KOPT-K1 (cell line): ENCODE results near the gene GADD45B.

Source experiments
- H3K27ac ChIP-seq: fragments of 200-600 bp; sonication (generic); 2 replicates; pipeline ENCODE4 v1.5.1; 2016; ENCODE audit warnings: antibody characterized with exemption, mild to moderate bottlenecking, low read depth, low read length; ENCODE audit not compliant: poor library complexity, severe bottlenecking
- H3K36me3 ChIP-seq: fragments of 200-600 bp; sonication (generic); 2 replicates; pipeline ENCODE4 v1.5.1; 2017; ENCODE audit warnings: antibody characterized with exemption, mild to moderate bottlenecking, low read length, moderate library complexity; ENCODE audit not compliant: insufficient read depth
- H3K9me3 ChIP-seq: fragments of 200-600 bp; sonication (generic); 2 replicates; pipeline ENCODE4 v1.5.1; 2017; ENCODE audit warnings: antibody characterized with exemption, low read length, mild to moderate bottlenecking; ENCODE audit not compliant: insufficient read depth, poor library complexity, severe bottlenecking

Gene GADD45B

DNA sequence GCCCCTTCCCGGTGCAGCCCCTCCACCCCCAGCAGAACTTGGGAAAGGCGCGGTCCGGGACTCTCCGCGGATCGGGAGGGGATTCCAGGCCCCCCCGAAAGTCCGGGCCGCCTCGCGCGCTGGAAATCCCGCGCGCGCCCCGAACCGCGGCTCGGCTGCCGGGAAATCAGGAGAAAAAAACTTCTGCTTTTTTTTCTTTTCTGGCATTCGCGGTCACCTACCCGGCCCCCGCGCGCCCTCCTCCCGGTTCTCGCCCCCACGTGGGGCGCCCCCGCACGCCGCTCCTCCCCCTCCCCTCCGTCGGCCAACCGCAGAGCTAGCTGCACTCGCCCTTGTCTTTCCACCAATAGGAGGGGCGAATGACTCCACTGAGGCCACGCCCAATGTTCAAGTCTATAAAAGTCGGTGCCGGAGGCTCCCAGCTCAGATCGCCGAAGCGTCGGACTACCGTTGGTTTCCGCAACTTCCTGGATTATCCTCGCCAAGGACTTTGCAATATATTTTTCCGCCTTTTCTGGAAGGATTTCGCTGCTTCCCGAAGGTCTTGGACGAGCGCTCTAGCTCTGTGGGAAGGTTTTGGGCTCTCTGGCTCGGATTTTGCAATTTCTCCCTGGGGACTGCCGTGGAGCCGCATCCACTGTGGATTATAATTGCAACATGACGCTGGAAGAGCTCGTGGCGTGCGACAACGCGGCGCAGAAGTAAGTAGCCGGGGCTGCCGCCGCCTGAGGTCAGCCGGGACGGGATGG, at the start of gene GADD45B:
Gene GADD45B, plus strand, starts transcription at position 426 of the 749 bp plus-strand sequence. Its CDS starts 232 bp downstream, at position 658.
- Histone ChIP-seq H3K36me3 (peaks cover 7% of the 10 kb centered on the region; the same call in 1 of the 2 replicates), H3K27ac (peak within 1 kb of the TSS; percentile 81), H3K9me3 (no peaks in the 10 kb centered on the region)

GRCh38 chr19:2426611-2427428, 49.1 kb upstream of the GADD45B start:
- H3K36me3 ChIP-seq = peaks cover 63% of the 10 kb centered on the region

GRCh38 chr19:2427429-2428320, 48.3 kb upstream of the GADD45B start, which contains the start of gene TIMM13:
Gene TIMM13 (minus strand): TSS chr19:2427586. CDS start chr19:2427533, 53 bp downstream.
- H3K36me3 ChIP-seq = peaks cover 71% of the 10 kb centered on the region
- no peaks in the 10 kb centered on the region for H3K9me3 ChIP-seq
- peak within 1 kb of the TSS; percentile 99 for H3K27ac ChIP-seq

More at GRCh38 chr19:2426611-2427428, 49.1 kb upstream of the GADD45B start:
- Histone ChIP-seq H3K27ac (peak overlapping the region; percentile 99), H3K9me3 (no peaks in the 10 kb centered on the region)

DNA sequence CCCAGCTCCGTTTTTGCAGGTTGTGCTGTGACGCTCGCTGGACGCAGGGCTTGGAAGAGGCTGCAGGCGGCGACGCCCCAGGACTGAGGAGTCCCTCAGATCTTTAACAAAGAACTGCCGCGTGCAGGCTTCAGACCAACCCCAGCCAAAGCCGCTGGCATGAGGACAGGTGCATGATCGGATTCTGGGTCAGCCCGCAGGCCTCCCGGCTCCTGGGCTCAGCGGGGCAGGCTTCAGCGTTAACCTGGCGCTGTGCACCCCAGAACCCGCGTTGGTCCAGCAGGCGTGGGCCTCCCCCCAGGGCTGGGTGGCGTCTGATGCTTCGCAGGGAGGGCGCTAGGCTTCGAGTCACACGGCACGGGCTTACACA, 47.6 kb upstream of the GADD45B start:
- Histone ChIP-seq H3K9me3 (no peaks in the 10 kb centered on the region), H3K36me3 (peaks cover 75% of the 10 kb centered on the region), H3K27ac (no peak overlapping the region)

GRCh38 chr19:2428756-2429711, 46.9 kb upstream of the GADD45B start:
- no peaks in the 10 kb centered on the region for H3K9me3 ChIP-seq
- H3K27ac ChIP-seq = no peak overlapping the region
- H3K36me3 ChIP-seq = peaks cover 75% of the 10 kb centered on the region

DNA sequence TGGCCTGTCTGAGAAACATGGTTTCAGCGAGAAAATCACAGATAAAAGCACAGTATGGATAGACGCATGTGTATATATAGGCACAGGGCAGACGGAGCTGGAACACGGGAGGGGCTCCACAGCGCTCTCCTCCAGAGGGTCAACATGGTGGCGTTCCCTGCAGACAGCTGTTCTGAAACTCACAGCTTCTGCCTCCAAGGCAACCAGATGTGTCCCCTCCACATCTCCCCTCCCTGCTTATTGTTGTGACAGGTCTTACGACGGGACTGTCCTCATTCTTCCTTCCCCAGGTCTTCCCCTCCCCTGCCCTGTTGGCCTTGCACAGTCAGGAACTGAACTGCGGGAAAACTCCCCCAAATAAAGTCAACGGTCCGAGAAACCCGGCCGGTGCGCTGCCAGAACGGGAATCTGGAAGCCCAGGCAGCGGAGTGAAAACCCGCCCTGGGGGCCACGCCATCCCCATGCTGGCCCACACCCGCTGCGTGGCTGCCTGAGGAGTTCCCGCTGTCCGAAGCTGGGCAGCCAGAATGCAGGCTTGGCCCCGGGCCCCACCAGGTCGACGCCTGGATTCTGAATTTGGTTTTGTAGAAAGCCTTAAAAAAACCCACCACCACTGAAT, 45.9 kb upstream of the GADD45B start:
- Histone ChIP-seq H3K9me3 (no peaks in the 10 kb centered on the region), H3K27ac (no peak overlapping the region), H3K36me3 (peaks cover 76% of the 10 kb centered on the region)

- Histone ChIP-seq H3K9me3 (no peaks in the 10 kb centered on the region), H3K36me3 (peaks cover 68% of the 10 kb centered on the region), H3K27ac (no peak overlapping the region)
Observed at GRCh38 chr19:2431318-2432055, 44.4 kb upstream of the GADD45B start.

DNA sequence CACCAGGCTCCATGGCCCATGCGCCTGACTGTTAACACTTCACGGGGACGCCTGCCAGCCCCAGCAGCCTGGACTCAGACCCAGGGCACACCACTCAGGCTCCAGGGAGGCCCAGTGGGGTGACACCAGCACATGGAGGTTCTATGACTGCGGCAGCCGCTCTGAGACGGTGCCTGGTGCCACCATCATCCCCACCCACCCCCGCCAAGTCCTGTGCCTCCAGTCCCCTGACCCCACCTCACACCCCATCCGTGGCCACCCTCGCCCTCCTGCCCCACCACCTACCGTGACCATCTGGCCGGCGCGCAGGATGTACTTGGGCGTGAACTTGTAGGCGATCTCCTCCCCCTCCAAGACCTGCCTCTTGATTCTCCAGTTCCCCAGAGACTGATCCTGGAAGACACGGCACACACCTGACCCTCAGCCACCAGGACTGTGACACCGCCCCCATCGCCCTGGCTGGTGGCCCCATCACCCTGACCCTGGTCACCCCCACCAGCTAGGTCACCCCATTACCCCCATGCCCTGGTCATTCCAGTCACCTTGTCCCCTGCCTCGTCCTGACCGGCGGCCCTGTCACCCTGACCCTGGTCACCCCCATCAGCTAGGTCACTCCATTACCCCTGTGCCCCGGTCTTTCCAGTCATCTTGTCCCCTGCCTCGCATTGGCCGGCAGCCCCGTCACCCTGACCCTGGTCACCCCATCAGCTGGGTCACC, 43.6 kb upstream of the GADD45B start:
- no peaks in the 10 kb centered on the region for H3K9me3 ChIP-seq
- H3K36me3 ChIP-seq = peaks cover 75% of the 10 kb centered on the region
- H3K27ac ChIP-seq = no peak overlapping the region

GRCh38 chr19:2433854-2434253, 42.1 kb upstream of the GADD45B start:
- Histone ChIP-seq H3K9me3 (no peaks in the 10 kb centered on the region), H3K36me3 (peaks cover 89% of the 10 kb centered on the region), H3K27ac (no peak overlapping the region)

GRCh38 chr19:2434267-2434666, 41.7 kb upstream of the GADD45B start:
- Histone ChIP-seq H3K27ac (no peak overlapping the region), H3K36me3 (peaks cover 89% of the 10 kb centered on the region), H3K9me3 (no peaks in the 10 kb centered on the region)

DNA sequence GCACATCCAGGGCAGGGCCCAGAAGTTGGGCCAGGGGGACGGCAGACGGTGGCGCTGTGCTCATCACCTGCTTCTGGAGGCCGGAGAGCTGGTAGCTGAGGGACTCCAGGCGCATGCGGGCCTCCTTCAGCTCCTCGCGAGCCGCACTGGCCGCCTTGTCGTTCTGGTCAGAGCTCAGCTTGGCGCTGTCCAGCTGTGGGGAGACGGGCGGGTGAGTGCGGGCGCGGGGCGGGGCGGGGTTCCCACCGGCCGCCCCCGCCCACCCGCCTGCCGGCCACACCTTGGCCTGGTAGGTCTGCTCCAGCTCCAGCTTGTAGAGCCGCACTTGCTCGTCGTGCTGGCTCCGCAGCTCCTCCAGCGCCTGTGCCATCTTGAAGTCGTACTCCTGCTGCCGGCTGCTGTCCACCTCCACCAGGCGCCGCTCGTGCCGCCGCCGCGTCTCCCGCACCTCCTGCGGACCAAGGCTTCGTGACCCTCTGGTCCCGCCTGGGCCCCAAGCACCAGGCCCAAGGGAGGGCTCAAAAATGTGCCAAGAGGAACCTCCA, 41.1 kb upstream of the GADD45B start:
- no peaks in the 10 kb centered on the region for H3K9me3 ChIP-seq
- no peak overlapping the region for H3K27ac ChIP-seq
- H3K36me3 ChIP-seq = peaks cover 89% of the 10 kb centered on the region

DNA sequence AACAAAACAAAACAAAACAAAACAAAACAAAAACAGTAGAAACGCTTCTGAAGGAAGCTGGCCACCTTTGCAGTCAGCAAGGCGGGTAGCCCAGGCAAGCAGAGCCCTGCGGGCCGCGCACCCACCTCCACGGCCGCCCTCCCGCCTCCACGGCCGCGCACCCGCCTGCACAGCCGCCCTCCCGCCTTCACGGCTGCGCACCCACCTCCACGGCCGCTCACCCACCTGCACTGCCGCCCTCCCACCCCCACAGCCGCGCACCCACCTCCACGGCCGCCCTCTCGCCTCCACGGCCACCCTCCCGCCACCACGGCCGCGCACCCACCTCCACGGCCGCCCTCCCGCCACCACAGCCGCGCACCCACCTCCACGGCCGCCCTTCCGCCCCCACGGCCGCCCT, 39.5 kb upstream of the GADD45B start:
- Histone ChIP-seq H3K36me3 (peaks cover 89% of the 10 kb centered on the region), H3K9me3 (no peaks in the 10 kb centered on the region), H3K27ac (no peak overlapping the region)
